ENCODE measurements around the gene MYO7B. TPM values are rescaled to one million over a fixed set of nuclear protein-coding genes. Genes with fewer than 3 reads are reported as not detected.

Gene MYO7B
- total RNA-seq, 1 donor from 2014 or later, result 1.3 TPM

GRCh38 chr2:127651971-127652550, 116.6 kb downstream of the MYO7B start:
- Histone ChIP-seq H3K4me3 (no peak overlapping the region), H3K4me1 (peaks cover 14 to 46% of the 10 kb centered on the region in 2 donors), H3K36me3 (peaks cover 41 to 44% of the 10 kb centered on the region in 2 donors), H3K9me3 (no peaks in the 10 kb centered on the region), H3K27me3 (no peaks in the 10 kb centered on the region), H3K27ac (peak overlapping the region in 1 of 2 donors; percentile 46)
- intact Hi-C loops (cut with DNase I), result loop anchor here (5.0 kb wide), 1 partner anchor 85 kb away; no protein-coding TSS in a partner anchor
- no peak for DNase-seq (ENCODE audit: low spot score in 2 of 2)
- no peak for TF ChIP-seq CTCF (IDR thresholded peaks at IDR 0.05)

- H3K9me3 ChIP-seq, result no peaks in the 10 kb centered on the region
- peaks cover 47 to 49% of the 10 kb centered on the region in 2 donors for H3K36me3 ChIP-seq
- TF ChIP-seq CTCF (IDR thresholded peaks at IDR 0.05), result no peak
- no peaks in the 10 kb centered on the region for H3K27me3 ChIP-seq
- intact Hi-C loops (cut with DNase I), result loop anchor here (5.0 kb wide), 1 partner anchor 86 kb away; no protein-coding TSS in a partner anchor
- peaks cover 8 to 39% of the 10 kb centered on the region in 2 donors for H3K4me1 ChIP-seq
- no peak for DNase-seq (ENCODE audit: low spot score in 2 of 2)
- H3K27ac ChIP-seq, result peak overlapping the region in 1 of 2 donors; percentile 46
- no peak overlapping the region for H3K4me3 ChIP-seq
Observed at GRCh38 chr2:127652786-127653357, 117.4 kb downstream of the MYO7B start.

- Histone ChIP-seq H3K4me1 (peaks cover 9 to 39% of the 10 kb centered on the region in 2 donors), H3K4me3 (no peak overlapping the region), H3K27me3 (no peaks in the 10 kb centered on the region), H3K27ac (peak overlapping the region in 1 of 2 donors; percentile 46), H3K9me3 (no peaks in the 10 kb centered on the region), H3K36me3 (peaks cover 47 to 53% of the 10 kb centered on the region in 2 donors)
- no peak for TF ChIP-seq CTCF (IDR thresholded peaks at IDR 0.05)
- intact Hi-C loops (cut with DNase I), result loop anchor here (5.0 kb wide), 1 partner anchor 86 kb away; no protein-coding TSS in a partner anchor
- DNase-seq (ENCODE audit: low spot score in 2 of 2), result no peak
Observed at GRCh38 chr2:127653421-127654083, 118.1 kb downstream of the MYO7B start.

- Histone ChIP-seq H3K36me3 (peaks cover 47 to 53% of the 10 kb centered on the region in 2 donors), H3K9me3 (no peaks in the 10 kb centered on the region), H3K27ac (peak overlapping the region; percentile 4 to 34), H3K4me3 (no peak overlapping the region), H3K4me1 (peaks cover 14 to 42% of the 10 kb centered on the region in 2 donors), H3K27me3 (no peaks in the 10 kb centered on the region)
- intact Hi-C loops (cut with DNase I), result loop anchor here (5.0 kb wide), 1 partner anchor 87 kb away; no protein-coding TSS in a partner anchor
- TF ChIP-seq CTCF (IDR thresholded peaks at IDR 0.05), result no peak
- no peak for DNase-seq (ENCODE audit: low spot score in 2 of 2)
Observed at GRCh38 chr2:127654084-127654837, 118.8 kb downstream of the MYO7B start.

- no peak for DNase-seq (ENCODE audit: low spot score in 2 of 2)
Observed at GRCh38 chr2:127654838-127655175, 119.3 kb downstream of the MYO7B start.

More at GRCh38 chr2:127654838-127655175, 119.3 kb downstream of the MYO7B start:
- H3K9me3 ChIP-seq, result no peaks in the 10 kb centered on the region
- peak overlapping the region; percentile 4 to 34 for H3K27ac ChIP-seq
- H3K4me1 ChIP-seq, result peaks cover 15 to 42% of the 10 kb centered on the region in 2 donors
- H3K36me3 ChIP-seq, result peaks cover 47 to 53% of the 10 kb centered on the region in 2 donors
- intact Hi-C loops (cut with DNase I), result loop anchor here (5.0 kb wide), 1 partner anchor 88 kb away; no protein-coding TSS in a partner anchor
- no peak overlapping the region for H3K4me3 ChIP-seq
- H3K27me3 ChIP-seq, result no peaks in the 10 kb centered on the region
- no peak for TF ChIP-seq CTCF (IDR thresholded peaks at IDR 0.05)
